NOMO-1 (cell line): ENCODE data around the gene PARK7.
A peak's percentile ranks its signal among the peaks of the same experiment; 100 is the strongest.
"Not testable (repeated sequence)": the region's sequence is repeated elsewhere in the genome, so short reads cannot be mapped to it uniquely, and the experiment has no call there.

Experiments used
- DNase-seq, 2 experiments: peaks; one replicate each; lab custom pipeline; 2025; ENCODE audit not compliant: unreplicated experiment in 2 of 2; lab: John Stamatoyannopoulos, UW

PARK7 gene

DNA sequence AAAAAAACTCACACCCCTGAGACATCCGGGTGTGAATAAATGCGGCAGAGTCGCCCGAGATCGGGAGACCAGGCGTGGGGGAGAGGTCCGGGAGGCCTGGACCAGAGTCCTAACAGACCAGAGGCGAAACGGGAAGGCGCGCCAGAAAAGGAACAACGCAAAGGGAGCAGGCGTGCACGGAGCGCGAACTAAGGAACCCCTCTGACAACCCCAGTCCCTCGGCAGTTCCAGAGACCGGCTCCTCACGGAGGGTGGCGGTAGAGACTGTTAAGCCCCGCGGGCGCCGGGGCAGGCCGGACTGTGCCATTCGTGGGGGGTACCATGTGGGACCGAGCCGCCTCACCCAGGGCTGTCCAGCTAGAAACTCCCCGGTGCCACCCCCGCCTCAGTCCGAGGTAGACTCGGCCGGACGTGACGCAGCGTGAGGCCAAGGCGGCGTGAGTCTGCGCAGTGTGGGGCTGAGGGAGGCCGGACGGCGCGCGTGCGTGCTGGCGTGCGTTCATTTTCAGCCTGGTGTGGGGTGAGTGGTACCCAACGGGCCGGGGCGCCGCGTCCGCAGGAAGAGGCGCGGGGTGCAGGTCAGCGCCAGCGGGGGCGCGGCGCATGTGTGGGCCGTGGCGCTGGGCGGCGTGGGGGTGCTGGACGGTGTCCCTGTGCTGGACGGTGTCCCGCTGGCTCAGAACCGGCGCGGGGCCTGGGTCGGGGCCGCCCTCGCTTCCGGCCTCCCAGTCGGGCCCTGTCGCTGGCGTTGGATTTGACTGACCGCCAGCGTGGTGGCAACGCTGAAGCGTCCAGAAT is at the start of gene PARK7:
Gene PARK7, plus strand, starts transcription at position 496 of the 798 bp plus-strand sequence. CDS start 1,075 bp downstream, outside the sequence.
- DNase-seq: peak; percentile 98 to 99

DNA sequence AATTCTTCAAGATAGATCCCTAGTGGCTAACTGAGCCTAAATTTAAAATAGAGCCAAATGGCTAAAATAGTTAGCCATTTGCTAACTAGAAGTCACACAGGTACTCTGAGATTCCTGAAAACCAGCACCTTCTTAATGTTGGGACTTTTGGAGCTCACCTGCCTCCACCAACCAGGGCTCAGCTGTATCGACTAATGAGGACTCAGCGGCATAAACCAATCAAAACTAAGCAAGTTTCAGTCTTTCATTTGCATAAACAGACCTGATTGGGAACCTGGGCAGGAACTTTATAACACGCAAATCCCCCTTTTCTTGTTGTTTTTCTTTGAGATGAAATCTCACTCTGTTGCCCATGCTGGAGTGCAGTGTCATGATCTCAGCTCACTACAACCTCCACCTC is 49.4 kb upstream of the PARK7 start:
- no peak for DNase-seq

DNA sequence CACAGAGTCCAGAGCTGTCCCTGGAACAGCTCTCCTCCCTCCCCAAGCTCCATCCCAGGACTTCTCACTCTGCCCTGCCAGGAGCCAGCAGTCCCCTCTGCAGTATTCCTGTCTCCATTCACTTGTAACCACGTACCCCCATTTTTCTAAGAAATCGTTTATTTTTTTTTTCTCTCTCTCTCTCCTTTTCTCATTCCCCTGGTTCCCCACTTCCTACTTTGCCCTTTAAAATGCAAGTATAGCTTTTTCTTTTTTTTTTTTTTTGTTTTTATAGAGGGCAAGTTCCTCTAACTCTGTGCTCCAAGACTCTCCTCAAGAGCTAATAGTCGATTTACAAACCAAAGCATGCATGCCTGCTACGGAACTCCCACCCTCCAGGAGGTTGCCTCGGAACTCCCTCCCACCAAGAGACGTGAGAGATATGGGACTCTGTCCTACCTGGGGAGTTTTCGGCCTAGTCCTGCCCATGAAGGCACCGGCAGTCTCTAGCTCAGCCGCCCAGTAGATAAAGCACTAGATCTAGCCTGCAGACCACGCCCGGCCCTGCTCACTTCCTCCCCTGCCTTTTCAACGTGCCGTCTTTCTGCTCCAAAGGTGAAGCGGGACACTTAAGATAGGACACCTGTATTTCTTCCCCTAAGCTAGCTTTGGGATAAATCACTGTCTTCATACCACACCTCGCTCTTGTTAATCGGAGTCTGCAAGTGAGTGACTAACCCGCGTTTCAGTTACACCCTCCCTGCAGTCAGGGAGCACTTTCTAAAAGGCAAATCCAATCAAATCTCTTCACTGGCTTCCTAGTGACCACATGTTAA is 48.6 kb upstream of the PARK7 start:
- DNase-seq: peak; percentile 47 to 53

DNA sequence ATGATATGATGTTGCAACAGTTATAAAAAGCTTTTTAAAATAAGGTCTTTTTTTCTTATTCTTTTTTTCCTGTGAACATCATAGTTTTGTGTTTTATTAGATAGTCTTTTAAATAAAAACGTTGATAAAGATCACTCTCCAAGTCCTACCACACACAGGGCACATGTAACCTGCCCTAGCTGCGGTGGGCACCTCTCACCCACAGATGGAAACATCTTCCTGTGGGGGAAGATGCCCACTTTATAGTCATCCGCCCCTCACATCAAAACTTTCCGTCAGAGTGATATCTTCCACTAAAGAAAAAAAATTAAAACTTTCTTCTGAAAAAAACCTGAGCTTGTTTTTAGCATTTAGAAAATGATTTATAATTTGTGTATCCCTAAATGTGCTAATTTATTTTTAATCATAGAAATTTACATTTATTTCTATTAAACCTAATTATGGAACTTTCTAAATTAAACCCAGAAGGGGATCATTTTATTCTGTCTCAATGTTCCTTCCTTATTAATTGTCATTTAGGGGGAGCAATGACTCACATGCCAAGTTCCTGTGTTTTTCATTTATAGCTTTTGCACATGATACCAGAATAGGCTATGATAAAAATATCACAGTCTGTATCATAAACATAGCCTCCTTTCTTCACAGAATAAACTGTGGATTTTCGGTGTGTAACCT is 45.5 kb upstream of the PARK7 start:
- DNase-seq: no peak

DNA sequence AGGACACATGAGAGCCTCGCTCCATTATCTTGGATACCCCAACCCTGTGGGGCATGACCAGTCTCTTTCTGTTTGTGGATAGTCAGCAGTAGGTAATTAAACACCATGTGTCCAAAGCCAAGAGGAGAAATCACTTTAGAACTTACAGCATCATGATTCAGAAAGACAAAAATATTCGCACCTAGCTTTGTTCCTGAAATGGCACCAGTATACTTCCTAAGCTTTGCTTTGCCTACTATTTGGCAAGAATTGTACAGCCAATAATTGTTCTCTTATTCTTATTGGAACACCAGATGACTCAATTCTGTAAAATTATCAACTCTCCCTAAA is 45.0 kb upstream of the PARK7 start:
- DNase-seq: no peak

DNA sequence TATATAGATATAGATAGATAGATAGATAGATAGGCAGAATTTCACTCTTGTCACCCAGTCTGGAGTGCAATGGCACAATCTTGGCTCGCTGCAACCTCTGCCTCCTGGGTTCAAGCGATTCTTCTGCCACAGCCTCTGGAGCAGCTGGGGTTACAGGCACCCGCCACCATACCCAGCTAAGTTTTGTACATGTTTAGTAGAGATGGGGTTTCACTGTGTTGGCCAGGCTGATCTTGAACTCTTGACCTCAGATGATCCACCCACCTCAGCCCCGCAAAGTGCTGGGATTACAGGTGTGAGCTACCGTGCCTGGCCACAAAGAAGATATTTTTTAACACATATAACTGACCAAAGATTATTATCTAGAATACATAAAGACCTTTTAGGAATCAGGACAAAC is 43.5 kb upstream of the PARK7 start:
- DNase-seq: not testable (repeated sequence)

DNA sequence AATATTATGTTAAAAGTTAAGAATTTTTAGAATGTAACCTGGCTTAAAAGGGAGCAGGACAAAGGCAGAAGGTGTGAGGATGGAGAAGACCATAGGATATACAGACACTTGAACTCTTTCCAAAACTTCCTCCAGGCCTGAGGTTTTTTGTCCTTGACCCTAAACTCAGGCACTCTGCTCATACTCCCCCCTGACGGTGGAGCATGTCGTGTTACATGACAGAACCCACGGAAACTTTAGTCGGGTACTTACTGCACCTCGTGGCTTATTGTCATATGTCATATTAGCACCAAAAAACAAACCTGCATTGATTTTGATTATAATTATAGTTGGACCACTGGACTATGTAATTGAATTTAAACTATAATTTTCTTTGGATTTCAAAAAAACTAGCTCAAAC is 41.6 kb upstream of the PARK7 start:
- no peak for DNase-seq

DNA sequence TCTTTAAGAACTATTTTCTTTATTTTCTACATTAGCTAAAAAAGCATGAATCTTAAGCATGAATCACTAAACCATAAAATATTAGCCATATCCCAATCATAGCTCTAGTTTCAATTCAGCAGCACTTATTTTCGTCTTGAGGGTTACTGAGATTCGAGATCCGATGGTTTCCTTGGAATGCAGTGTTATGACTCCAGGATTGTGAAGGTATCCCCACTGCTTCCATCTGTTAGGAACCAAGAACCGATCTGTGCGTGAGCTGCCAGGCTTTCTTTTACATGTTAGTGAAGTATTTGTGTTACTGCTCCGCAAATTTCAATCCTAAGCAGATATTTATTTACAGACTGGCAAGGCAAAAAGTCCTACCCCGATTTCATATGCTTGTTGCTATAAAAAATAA is 39.7 kb upstream of the PARK7 start:
- no peak for DNase-seq

DNA sequence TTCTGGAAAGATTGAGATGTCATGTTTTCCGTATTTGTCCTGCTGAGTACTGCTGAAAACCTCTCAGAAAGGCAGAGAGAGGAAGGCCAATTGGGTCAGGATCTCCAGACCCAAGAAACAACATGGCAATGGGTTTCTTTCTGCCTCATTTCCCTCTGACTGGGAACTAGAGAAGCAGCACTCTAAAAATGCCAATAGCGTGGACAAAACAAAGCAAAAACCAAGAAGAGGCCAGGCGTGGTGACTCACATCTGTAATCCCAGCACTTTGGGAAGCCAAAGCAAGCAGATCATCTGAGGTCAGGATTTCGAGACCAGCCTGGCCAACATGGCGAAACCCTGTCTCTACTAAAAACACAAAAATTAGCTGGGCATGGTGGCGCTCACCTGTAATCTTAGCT is 39.2 kb upstream of the PARK7 start:
- DNase-seq: no peak

DNA sequence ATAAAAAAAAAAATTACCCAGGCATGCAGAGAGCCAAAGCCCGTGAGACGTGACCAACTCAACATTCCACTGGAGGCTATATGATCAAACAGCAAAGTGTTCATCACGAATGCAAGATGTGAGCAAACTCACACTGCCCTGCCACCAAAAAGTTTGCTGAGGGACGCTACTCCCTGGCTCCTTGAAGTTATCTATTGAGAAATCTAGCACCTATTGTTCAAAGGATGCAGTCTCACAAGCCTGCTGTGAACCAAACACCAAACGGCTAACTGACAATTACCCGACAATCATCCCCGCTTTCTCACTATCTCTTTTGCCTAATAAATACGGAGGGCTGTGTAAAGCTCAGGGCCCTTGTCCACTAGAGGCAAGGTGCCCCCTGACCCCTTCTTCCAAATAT is 34.5 kb upstream of the PARK7 start:
- DNase-seq: not testable (repeated sequence)

DNA sequence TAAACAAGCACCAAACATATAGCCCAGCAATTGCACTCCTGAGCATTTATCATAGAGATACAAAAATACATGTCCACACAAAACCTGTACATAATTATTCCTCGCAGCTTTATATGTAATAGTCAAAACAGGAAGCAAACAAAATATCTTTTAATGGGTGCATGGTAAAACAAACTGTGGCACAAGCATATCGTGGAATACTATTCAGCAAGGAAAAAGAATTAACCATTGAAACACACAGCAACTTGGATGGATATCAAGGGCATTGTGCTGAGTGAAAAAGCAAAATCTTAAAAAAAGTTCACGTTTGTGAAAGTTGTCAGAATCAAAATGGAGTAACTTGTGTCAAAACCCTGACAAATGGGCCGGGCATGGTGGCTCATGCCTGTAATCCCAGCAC is 33.3 kb upstream of the PARK7 start:
- no peak for DNase-seq

DNA sequence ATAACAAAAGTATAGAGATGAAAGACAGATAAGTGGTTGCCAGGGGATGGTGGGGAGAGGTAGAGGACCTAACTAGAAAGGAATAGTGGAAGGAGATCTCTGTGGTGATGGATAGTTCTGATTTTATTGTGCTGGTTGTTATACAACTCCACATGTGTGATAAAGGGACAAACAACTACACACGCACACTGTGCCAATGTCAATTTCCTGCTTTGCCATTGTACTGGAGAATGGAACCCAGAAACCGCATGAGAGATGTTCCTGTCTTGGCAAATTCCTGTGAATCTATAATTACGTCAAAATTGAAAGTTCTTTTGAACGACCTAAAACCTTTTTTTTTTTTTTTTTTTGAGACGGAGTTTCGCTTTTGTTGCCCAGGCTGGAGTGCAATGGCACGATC is 31.9 kb upstream of the PARK7 start:
- DNase-seq: no peak

DNA sequence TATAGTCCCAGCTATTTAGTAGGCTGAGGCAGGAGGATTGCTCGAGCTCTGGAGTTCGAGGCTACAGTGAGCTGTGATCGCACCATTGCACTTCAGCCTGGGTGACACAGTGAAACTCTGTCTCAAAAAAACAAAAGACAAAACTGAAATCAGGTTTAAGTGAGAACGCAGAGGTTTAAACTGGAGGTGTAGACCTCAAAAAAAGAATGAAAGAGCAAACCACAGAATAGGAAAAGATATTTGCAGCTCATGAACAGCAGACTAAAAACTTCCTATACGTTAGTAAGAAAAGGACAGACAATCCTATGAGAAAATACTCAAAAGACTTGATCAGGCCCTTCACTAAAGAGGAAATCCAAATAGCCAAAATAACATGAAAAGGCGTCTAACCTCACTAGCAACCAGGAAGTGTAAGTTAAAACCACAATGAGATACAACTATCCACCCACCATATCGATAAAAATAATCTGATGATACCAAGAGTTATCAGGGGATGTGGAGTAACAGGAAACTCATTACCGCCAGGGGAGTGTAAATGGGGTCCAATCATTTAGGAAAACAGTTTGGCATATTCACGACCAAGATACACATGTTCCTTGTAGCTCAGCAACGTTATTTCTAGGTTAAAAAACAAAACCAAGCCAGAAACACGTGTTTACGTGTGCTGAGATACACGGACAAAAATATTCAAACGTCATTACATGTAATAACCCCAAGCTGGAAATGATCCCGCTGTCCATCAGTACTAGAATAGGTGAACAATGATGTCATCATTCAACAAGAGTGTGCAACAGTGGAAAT is 30.7 kb upstream of the PARK7 start:
- DNase-seq: peak in 1 of 2 experiments; percentile 37

DNA sequence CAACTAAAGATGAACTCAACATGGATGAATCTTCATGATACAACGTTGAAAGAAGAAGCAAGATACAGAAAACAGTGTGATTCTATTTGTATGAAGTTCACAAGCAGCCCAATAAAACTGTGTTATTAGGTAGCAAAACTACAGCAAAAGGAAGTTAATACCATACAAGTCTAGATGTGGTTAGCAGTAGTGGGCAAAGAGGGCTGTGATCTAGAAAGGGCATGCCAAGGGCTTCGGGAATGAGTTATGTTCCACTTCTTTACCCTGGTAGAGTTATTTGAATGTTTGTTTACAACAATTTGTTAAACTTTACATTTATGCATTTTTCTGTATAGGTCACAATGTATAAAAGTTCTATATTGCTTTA is 30.1 kb upstream of the PARK7 start:
- DNase-seq: no peak

DNA sequence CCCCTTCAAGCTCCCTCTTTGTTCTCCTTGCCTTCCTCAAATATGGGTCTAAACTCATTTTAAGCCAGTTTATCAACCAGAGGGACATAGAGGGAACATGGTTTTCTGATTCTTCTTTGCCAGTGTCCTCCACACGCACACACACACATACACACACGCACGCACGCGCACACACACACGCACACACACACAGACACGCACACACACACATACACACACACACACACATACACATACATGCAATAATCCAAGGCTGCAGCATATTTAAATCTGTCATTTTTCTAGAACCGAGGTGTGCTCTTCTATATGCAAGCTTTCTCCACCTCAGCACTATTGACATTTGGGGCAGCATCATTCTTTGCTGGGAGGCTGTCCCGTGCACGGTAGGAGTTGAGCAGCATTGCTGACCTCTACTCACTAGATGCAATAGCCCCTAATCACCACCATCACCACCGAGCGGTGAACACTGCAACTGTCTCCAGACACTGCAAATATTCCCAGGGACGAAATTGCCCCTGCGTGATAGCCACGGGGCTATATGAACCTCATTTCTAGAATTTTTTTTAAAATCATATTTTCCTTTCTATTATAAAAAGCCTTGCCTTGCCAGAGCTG is 28.9 kb upstream of the PARK7 start:
- no peak for DNase-seq

DNA sequence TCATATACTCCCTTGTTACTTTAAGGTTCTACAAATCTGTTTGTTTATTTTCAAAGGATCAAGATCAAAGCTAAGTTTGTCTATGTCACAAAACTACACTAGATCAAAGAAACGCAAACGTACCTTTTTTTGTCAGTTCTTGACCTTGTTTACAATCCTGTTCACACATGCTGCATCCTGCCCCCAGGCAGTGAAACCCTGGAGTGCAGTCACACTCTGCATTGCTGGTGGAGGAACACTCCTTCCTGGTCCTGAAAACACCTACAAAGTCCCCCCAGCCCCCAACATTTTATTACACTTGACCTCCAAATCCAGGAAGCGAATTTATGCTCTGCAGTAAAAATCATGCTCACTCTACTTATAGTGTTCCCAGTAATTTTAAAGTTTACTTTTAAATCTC is 23.4 kb upstream of the PARK7 start:
- DNase-seq: no peak

DNA sequence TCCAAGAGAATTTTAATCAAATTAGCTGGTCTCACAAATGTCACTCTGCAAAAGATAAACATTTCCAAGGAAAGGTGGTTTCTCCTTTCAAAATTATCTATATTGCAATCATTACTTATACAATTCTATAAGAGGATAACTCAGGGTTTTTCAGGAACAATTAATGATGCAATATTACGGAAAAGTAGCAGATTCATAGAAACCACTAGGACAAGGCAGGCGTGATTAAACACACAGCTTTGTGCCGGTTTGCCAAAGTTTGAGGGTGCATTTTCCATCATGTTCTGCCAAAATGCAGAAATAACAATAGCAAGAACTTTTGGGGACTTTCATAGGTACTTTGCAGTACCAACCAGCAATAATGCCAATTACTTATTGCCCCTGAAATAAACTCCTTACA is 21.5 kb upstream of the PARK7 start:
- DNase-seq: no peak

DNA sequence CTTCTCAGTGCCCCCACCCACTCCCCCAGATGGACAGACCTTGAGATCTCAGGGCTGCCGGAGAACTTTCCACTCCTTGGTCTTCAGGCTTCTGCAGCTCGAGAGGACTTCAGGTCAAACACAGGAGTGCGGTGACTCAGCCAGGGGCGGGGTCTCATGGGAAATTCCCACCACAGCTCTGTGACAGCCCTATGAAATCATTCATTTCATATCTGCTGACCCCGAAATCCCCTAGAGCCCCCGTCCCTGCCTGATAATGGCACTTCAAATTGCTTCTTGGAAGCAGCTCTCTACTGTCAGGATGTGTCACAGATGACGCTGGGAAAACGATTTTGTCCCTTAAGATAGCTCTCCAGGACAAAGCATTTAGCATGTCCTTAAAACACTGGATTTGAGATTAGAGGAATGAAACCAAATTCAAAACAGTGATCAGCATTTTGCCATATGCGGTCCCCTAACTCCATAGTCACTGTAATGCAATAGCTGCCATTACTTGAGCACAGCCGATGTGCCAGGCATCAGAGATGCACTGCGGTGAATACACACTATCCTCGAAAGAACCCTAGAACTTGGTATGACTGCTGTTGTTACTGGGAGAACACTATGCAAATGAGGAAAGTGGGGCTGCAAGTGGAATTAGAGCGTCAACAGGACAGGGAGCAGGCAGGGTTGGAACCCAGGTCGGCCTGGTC is 20.6 kb upstream of the PARK7 start, which contains the start of gene TNFRSF9:
Gene TNFRSF9, minus strand, starts transcription at position 95 of the 692 bp plus-strand sequence. CDS start 845 bp downstream, outside the sequence.
- no peak for DNase-seq

DNA sequence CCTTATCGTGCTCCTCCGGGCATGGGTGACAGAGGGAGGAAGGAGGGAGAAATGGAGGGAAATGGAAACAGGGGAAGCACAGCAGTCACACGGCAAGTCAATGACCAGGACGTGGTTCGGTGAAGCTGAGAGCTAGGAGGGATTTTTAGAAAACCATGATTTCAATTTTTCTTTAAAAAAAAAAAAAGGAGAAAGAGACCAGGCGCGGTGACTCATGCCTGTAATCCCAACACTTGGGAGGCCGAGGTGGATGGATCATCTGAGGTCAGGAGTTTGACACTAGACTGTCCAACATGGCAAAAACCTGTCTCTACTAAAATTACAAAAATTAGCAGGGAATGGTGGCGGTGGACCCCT is 20.1 kb upstream of the PARK7 start:
- peak in 1 of 2 experiments; percentile 21 for DNase-seq
